ENCODE data around the gene SPRR2D. TPM values are rescaled to one million over a fixed set of nuclear protein-coding genes. Genes with fewer than 3 reads are reported as not detected.

Gene SPRR2D
- total RNA-seq, 1 donor from 2014 or later = 49.6 TPM

GRCh38 chr1:152996633-152997400 is 44.1 kb downstream of the SPRR2D start:
- Histone ChIP-seq H3K27ac (no peak overlapping the region), H3K27me3 (no peaks in the 10 kb centered on the region), H3K4me3 (no peak overlapping the region), H3K9me3 (no peaks in the 10 kb centered on the region), H3K4me1 (no peaks in the 10 kb centered on the region), H3K36me3 (no peaks in the 10 kb centered on the region)
- intact Hi-C loops (cut with DNase I) = no loop called here
- DNase-seq (ENCODE audit: extremely low spot score in 2 of 2) = no peak
- TF ChIP-seq POLR2AphosphoS5 (IDR thresholded peaks at IDR 0.05; ENCODE audit: insufficient read depth in 1 of 2, low read depth in 1 of 2) = no peak
- no peak for TF ChIP-seq POLR2A (IDR thresholded peaks at IDR 0.05)
- TF ChIP-seq, protein P1, sequence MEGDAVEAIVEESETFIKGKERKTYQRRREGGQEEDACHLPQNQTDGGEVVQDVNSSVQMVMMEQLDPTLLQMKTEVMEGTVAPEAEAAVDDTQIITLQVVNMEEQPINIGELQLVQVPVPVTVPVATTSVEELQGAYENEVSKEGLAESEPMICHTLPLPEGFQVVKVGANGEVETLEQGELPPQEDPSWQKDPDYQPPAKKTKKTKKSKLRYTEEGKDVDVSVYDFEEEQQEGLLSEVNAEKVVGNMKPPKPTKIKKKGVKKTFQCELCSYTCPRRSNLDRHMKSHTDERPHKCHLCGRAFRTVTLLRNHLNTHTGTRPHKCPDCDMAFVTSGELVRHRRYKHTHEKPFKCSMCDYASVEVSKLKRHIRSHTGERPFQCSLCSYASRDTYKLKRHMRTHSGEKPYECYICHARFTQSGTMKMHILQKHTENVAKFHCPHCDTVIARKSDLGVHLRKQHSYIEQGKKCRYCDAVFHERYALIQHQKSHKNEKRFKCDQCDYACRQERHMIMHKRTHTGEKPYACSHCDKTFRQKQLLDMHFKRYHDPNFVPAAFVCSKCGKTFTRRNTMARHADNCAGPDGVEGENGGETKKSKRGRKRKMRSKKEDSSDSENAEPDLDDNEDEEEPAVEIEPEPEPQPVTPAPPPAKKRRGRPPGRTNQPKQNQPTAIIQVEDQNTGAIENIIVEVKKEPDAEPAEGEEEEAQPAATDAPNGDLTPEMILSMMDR (IDR thresholded peaks at IDR 0.05) = no peak

- H3K4me1 ChIP-seq = no peaks in the 10 kb centered on the region
These were observed 45.1 kb downstream of the SPRR2D start for GRCh38 chr1:152995842-152996241.

GRCh38 chr1:152993186-152993585 is 47.7 kb downstream of the SPRR2D start:
- Histone ChIP-seq H3K9me3 (no peaks in the 10 kb centered on the region), H3K4me1 (no peaks in the 10 kb centered on the region), H3K27ac (no peak overlapping the region), H3K4me3 (no peak overlapping the region), H3K27me3 (no peaks in the 10 kb centered on the region), H3K36me3 (no peaks in the 10 kb centered on the region)
- DNase-seq (ENCODE audit: extremely low spot score in 2 of 2) = no peak
- TF ChIP-seq, protein P1 (IDR thresholded peaks at IDR 0.05) = no peak
- TF ChIP-seq POLR2A (IDR thresholded peaks at IDR 0.05) (no peak), POLR2AphosphoS5 (IDR thresholded peaks at IDR 0.05; ENCODE audit: insufficient read depth in 1 of 2, low read depth in 1 of 2) (no peak)
- intact Hi-C loops (cut with DNase I) = no loop called here

More at GRCh38 chr1:152995842-152996241, 45.1 kb downstream of the SPRR2D start:
- intact Hi-C loops (cut with DNase I) = no loop called here
- TF ChIP-seq POLR2A (IDR thresholded peaks at IDR 0.05) (no peak), POLR2AphosphoS5 (IDR thresholded peaks at IDR 0.05; ENCODE audit: insufficient read depth in 1 of 2, low read depth in 1 of 2) (no peak)
- TF ChIP-seq, protein P1 (IDR thresholded peaks at IDR 0.05) = no peak
- no peak overlapping the region for H3K27ac ChIP-seq
- H3K36me3 ChIP-seq = no peaks in the 10 kb centered on the region
- no peaks in the 10 kb centered on the region for H3K9me3 ChIP-seq
- no peaks in the 10 kb centered on the region for H3K27me3 ChIP-seq
- no peak overlapping the region for H3K4me3 ChIP-seq
- no peak for DNase-seq (ENCODE audit: extremely low spot score in 2 of 2)

Small RNA genes within 50 kb of the gene (small RNA-seq; reads per million reads assigned to genes)
- not detected for gene AL356867.1
- gene RF00322 = not detected

Other genes with a start within 250 kb of the SPRR2D start
- gene LCE1D, start 244.4 kb downstream of the SPRR2D start, total RNA-seq = not detected
- gene LCE1C, start 234.5 kb downstream of the SPRR2D start, total RNA-seq = not detected
- gene LCE1B, start 229.1 kb downstream of the SPRR2D start, total RNA-seq = not detected
- gene LCE1A, start 213.6 kb downstream of the SPRR2D start, total RNA-seq = not detected
- gene LCE6A, start 198.3 kb downstream of the SPRR2D start, total RNA-seq = not detected
- not detected for gene LCE7A, start 181.1 kb downstream of the SPRR2D start, total RNA-seq
- not detected for gene SMCP, start 162.8 kb downstream of the SPRR2D start, total RNA-seq
- gene IVL, start 132.6 kb downstream of the SPRR2D start, total RNA-seq = 169 TPM
- gene SPRR5, start 93.9 kb downstream of the SPRR2D start, total RNA-seq = not detected
- not detected for gene SPRR4, start 70.5 kb downstream of the SPRR2D start, total RNA-seq
- gene SPRR1A, start 57.0 kb downstream of the SPRR2D start, total RNA-seq = 109 TPM
- gene SPRR3, start 39.4 kb downstream of the SPRR2D start, total RNA-seq = 1,163 TPM
- 216 TPM for gene SPRR1B, start 9.9 kb downstream of the SPRR2D start, total RNA-seq
- gene SPRR2A, start 16.4 kb upstream of the SPRR2D start, total RNA-seq = 74.6 TPM
- not detected for gene SPRR2B, start 30.5 kb upstream of the SPRR2D start, total RNA-seq
- gene SPRR2E, start 53.4 kb upstream of the SPRR2D start, total RNA-seq = 11.8 TPM
- gene SPRR2F, start 72.4 kb upstream of the SPRR2D start, total RNA-seq = 2.5 TPM
- not detected for gene SPRR2G, start 109.8 kb upstream of the SPRR2D start, total RNA-seq
- gene LELP1, start 162.3 kb upstream of the SPRR2D start, total RNA-seq = not detected
- not detected for gene PRR9, start 176.5 kb upstream of the SPRR2D start, total RNA-seq
- not detected for gene LORICRIN, start 218.6 kb upstream of the SPRR2D start, total RNA-seq